Heart left ventricle (tissue), 13 donors: Measurements from ENCODE around the gene PDXK.

Experiments
- CTCF ChIP-seq, 12 donors: fragments of 200-600 bp; sonication (generic) in 4 of 12; IDR thresholded peaks; one replicate each; pipeline versions ENCODE4 v1.5.0 to v1.8.0; 2018 to 2022; ENCODE audit warnings: antibody characterized with exemption in 12 of 12, mild to moderate bottlenecking in 5 of 12
- POLR2A ChIP-seq, 2 donors: fragments of 450-650 bp; IDR thresholded peaks; one replicate each; pipeline ENCODE4 v1.6.1; 2017; ENCODE audit warnings: antibody characterized with exemption in 2 of 2, mild to moderate bottlenecking in 2 of 2, moderate library complexity in 2 of 2
- donor health status: ischemic (EF 13 %, LVEDD 7.1; RV severe dilation, severe dysfunction).
- donor health status: DM: no; HTN: yes; CAD: no.
- donor health status: DM: no; HTN: no; CAD: no.
- donor health status: ischemic (EF 25% LVEDD 6.9; RV normal size, moderate dysfunction).
- donor health status: ischemic (EF 25% LVEDD 5.7; RV mildly dilated, moderate dysfunction).
- donor health status: ischemic (EF 35%, LVEDD 5.7; RV mildly dilated, moderate dysfunction).
- donor health status: nonischemic (EF 11% LVEDD 7.7; RV severe dilation, severe dysfunction).
- donor health status: DM: yes; HTN: yes; CAD: no.
- donor health status: PGD.
- donor health status: ischemic (EF 29% LVEDD 5.4; RV normal size, mild dysfunction).
- donor health status: nonischemic (EF 23%, LVEDD 6.1; RV moderate dilation, normal function).

GRCh38 chr21:43811262-43812105 is 92.6 kb downstream of the PDXK start:
- TF ChIP-seq POLR2A (IDR thresholded peaks at IDR 0.05), result no peak
- TF ChIP-seq CTCF (IDR thresholded peaks at IDR 0.05), result no peak
